SK-MEL-5 (cell line): ENCODE results near the gene RNASEL. TPM values are rescaled to one million over a fixed set of nuclear protein-coding genes. Genes with fewer than 3 reads are reported as not detected.

Experiments
- DNase-seq: peaks from one replicate; pipeline ENCODE4 v3.0.0-alpha.2; 2016; ENCODE audit warnings: low read depth, low spot score
- in situ Hi-C: cut with HindIII; loops from 2 replicates; pipeline ENCODE4 v1.10.0; 2016; ENCODE audit warnings: low sequenced_read_pairs, high pct_unique_total_duplicates, low pct_unique_long_range_greater_than_20kb
- total RNA-seq: library from RNA; depleted of rRNA; stranded (reverse); fragments of >200 nt; shearing (Covaris generic); gene quantifications from 2 replicates; pipeline ENCODE4 v1.2.3, GENCODE V29; 2014

Gene RNASEL
- total RNA-seq, 1 experiment from 2014 or later = 6.6 TPM

DNA sequence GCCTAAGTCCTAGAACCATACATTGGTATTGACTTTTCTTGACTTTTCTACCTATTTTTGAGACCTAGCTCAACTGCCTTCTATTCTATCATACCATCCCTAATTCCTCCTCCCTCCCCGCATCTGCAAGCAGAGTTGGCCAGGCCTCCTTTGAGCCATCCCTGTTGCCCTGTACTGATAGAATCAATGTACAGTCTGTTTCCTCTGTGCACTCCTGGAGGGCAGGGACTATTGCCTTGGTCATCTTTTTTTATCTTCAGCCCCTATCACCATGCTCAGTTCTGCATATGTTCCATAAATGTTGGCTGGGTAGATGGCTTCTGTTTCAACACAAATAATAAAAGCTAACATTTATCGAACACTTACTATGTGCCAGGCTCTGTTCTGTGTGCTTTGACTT is 19.2 kb upstream of the RNASEL start:
- DNase-seq = no peak
- in situ Hi-C loops = no loop called here

DNA sequence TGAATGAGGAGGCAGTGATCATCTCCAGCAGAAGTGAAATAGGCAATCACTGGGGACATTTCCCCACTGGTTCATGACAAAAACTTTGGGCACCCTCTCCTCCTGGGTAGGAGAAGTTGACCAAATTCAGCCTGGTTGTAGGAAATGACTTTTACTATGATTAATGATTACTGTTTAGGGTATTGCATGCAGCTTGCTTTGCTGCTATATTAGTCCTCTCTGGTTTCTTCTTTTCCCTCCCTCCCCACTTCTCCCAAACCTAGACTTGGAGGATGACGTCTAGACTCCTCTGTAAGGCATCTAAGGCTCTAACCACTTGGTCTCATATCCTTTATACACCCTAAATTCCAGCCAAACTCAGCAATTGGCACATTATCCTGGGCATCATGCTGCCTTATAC is 18.5 kb upstream of the RNASEL start:
- no peak for DNase-seq
- in situ Hi-C loops = no loop called here

DNA sequence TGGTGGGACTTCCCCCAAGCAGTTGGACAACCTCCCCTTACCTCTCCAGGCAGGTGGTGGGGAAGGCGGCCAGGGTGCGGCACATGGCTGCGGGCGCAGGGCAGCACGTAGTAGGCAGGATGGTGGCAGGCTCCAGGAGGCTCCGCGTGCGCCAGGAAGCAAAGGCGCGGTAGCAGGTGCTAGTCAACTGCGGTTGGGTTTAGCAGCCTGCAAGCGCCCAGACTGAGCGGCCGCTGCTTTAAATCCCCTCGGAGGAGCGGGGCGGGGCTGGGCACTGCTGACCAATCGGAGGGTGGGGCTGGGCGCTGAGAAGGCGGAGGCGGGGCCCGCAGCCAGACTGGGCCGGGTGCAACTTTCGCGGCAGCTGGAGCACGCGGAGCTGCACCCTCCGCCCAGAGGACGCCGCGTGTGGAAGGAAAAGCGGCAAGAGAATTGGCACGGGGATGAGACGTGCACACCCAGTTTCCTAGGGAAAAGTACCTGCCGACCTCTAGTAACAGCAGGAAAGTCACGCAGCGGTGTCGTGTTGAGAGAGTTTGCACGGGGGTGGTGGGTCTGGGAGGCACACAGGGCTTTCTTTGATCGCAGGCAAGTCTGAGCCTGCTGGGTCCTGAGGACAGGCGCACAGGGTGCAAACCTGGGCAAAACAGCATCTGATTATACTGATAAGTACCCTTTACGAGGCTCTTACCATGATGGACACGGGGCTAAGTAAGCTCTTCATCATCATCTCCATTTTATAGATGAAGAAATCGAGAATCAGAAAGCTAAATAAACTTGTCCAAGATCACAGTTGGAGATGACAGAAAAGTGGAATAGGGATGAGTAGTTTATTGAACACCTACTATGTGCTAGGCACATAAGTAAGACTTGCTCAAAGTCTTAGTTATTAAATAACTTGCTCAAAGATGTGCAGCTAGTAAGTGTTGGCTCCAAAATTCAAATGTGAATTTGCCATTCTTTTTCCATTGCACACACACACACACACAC is 15.4 kb upstream of the RNASEL start, which contains the start of gene RGS16:
TSS of gene RGS16 (minus strand) at position 215 of the 990 bp plus-strand sequence. CDS start at position 85, 130 bp downstream.
- in situ Hi-C loops = no loop called here
- peak; percentile 73 for DNase-seq

DNA sequence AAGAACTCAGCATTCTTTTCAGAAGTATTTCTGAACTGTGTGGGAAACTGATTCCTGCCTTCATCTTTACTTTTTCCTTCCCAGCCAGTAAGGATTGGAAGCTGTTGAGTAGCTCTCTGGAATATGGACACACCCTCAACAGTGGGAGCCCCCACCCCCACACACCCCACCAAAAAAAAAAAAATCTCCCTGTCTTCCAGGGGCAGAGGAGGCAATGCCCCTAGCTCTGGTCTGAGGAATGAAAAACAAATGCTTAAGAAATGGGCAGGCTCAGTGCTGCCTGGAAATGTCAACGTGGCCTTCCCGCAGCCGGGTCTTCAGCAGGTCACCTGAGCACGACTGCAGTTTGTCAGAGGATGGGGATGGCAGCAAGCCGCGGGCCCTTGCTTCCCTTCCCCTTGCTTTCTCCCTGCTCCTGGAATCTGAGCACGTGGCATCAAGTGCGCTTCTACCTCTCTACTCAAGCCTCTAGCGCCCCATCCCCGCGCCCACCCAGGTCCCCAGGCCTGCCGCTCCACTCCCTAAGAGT is 14.7 kb upstream of the RNASEL start:
- in situ Hi-C loops = no loop called here
- DNase-seq = no peak

DNA sequence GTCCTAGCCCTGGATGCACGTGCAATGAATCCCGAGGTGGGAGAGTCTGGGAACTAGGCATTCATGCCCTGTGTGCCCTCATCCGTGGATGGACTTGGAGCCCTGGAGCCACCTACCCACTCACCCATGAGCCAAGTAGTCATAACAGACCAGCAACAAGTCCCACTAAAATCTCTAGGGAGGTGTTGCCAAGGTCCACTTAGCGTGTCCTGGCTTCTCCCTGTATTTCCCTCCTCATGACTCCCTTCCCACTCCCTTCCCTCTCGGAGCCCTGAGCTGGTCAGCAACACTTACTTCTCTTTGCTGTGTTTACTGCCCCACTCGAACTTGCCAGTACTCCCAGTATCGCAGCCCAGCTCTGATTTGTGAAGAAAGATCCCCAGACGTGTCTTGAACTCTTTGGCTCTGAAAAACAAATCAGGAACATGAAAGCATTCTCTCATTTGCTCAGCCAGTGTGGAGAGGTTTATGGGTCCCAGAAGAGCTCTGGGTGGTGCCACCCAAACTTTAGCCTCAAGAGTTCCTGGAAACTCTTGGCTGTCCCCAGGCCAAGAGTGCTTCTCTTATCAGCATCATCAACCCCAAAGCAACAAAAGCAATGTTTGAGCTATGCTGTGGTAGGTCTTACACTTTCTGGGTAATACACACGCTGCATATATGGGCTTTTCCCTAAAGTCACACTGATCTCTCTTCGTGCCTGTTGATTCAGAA is 14.0 kb upstream of the RNASEL start:
- DNase-seq = no peak
- in situ Hi-C loops = no loop called here

DNA sequence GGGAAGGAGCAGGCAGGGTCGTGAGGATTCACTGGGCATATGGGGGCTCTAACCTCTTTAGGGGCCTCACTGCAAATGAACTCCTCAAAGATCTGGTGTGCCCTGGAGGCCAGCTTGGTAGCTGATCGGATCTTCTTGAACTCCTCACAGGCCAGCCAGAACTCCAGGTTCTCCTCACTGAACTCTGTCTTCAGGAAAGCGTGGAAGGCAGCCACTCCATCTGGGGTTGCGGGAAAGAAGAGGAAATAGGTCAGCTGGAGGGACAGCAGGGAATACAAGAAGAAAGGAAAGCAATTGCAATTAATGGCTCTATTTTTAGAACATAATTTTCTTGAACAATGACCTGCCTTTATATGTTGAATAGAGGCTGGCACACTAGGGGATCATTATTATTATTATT is 12.9 kb upstream of the RNASEL start:
- DNase-seq = no peak
- in situ Hi-C loops = no loop called here

DNA sequence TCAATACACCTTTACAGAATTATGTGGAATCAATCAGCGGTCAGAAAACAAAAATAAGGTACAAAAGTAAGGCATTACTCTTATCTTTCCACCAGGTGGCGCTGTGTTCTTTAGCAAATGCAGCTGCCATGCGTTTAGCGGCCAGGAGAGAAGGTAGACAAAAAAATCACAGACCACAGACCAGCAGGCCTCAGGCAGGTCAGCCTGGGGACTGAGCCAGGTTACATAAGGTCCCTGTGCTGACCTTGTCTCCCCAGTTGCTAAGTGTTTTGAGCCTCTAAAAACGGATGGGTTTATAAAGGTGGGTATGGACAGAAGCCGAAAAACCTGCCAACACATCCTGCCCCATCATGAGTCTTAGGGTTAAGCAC is 12.3 kb upstream of the RNASEL start:
- peak; percentile 81 for DNase-seq
- in situ Hi-C loops = no loop called here

DNA sequence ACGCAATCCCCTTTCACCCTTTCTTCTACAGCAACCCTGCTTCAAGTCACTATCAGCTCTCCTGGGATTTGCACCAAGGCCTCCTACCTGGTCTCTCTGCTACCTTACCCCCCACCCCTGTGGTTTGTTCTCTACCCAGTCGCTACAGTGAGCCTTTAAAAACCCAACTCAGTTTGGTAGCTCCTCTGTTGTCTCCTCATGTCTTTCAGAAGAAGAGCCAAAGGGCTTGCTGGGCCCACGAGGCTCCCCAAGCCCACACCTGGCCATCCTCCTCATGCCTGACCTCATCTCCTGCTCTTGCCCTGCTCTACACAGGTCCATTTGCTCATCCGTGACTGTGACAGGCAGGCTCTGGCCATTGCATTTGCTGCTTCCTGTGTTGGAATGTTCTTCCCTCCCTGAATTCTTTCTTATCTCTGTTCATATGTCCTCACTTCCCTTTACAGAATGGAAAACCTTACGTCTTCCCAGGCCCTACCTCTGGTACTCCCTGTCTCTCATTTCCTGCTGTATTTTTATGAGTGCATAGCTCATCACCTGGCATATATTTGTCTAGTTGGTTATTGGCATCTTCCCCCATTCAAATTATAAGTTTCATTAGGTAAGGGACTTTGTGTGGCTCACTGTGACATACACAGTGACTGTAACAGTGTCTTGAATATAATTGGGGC is 11.8 kb upstream of the RNASEL start:
- no peak for DNase-seq
- in situ Hi-C loops = no loop called here

DNA sequence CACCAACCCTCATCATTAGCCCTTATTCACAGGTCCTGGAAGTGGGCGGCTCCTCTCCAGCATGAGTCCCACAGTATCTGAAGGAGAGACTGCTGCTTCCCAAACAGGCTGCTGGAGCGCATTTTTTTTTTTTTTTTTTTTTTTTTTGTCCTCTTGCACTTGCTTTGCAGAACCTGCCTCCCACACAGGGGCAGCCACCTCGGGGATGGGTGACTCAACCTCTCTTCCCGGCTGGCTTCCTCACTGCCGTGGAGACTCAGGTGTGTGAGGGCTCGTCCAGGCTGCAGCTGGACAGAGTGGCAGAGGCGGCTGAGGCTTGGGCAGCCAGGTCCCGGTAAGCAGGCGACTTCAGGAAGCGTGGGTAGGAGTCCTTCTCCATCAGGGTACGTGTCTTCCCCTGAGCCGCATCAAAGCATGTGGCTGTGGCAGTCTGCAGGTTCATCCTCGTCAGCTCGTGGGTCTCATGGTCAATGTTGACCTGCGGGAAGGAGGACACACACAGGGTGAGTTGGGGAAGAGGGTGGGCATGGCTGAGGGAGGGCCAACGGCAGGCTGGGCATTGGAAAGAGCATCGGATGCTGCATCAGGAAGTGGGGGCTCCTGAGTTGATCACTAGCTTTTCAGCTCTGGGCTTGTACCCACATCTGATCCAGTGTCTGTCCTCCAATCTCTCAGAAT is 11.1 kb upstream of the RNASEL start:
- in situ Hi-C loops = no loop called here

DNA sequence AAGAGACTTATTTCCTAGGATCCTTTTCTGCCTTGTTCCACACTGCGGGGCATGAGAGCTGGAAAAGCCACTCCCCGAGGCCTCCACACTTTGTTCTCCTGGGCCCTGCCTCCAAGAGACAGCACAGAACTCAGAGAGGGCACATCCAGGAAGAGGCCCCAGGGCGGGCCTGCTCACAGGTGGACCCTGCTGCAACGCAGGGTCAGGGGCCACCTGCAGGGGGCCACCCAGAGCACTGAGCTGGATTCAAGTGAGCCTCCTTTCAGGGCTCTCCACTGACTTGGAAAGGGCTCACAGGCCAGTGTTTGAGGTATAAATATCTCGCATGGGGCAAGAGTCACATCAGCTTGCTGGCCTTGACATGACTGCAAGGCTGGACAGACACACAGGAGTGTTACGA is 10.3 kb upstream of the RNASEL start:
- in situ Hi-C loops = no loop called here
- DNase-seq = peak; percentile 19

More for the DNA sequence above, 11.1 kb upstream of the RNASEL start:
- DNase-seq = no peak

DNA sequence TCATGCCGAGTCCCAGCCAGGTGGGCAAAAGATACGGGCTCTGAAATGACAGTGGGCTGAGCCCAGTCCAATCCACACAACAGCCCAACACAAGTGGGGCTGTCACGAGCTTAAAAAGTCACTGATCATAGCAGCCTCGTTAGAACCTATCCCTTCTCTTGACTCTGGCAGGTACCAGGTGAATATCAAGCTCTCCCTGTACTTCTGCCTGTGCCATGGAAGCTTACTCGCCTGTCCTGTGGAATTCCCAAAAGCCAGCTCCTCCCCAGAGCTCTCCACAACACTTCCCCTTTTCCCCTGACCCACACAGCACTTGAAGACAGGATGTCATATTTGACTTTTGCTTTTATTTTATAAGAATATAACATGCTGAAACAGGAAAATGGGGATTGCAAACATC is 9.2 kb upstream of the RNASEL start:
- in situ Hi-C loops = no loop called here
- no peak for DNase-seq

DNA sequence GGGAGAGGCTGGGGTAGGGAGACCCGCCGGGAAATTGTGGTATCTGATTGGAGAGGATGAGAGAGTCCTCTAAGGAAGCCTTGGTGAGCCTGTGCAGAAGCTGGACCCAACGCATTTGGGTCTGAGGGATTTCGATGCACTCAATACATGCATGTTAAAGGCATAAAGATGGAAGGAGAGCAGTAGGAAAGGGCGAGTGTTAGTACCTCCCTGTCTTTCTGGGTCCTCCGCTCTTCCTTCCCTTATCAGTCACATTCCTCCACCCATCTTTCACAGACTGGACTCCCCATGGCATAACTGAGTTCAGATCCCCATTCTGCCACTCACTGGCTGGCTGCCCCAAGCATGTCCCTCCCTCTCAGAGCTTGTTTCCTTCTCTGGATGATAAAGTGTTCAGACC is 7.9 kb upstream of the RNASEL start:
- in situ Hi-C loops = no loop called here
- DNase-seq = no peak

DNA sequence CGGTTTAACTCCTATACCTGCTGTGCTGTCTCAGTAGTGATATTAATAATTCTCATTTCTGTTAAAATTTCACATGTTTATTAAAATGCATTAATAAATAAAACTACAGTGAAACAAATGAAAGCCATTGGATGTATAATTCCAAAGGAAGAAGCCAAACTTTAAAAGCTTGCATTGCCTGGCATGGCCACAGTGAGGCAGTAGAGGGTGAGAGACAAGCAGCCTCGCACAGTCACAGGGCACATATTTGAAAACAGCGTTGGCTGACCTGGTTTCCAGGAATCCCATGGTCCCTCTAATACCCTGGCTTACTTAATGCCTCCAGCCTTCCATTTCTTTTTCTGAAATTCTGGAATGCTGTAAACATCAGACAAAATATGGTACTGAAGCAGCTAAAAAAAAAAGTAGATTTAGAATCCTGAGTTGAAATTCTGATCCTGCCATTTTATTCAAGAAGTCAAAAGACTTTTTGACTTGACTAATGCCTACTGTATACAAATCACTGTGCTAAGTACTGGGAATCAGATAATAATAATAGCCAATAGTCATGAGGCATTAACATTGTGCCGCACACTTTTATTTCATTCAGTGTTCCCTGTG is 6.7 kb upstream of the RNASEL start:
- in situ Hi-C loops = no loop called here
- DNase-seq = peak; percentile 73

DNA sequence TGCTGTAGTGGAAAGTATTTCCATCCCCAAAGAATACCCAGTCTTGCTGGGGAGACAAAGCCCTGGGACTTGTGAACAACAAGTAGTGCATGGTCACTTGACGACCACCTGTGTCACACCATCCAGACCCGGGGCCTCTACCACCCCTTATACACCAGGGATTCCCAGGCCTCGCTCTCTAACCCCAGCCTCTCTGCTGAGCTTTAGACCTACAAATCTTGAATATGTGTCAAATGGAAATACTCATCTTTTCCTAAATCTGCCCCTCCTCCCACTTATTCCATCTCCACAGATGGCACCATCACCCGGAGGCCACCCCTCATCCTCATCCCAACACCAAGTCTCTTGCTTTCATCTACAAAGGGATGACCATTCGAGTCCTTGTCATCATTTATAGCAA is 875 bp upstream of the RNASEL start:
- DNase-seq = no peak
- in situ Hi-C loops = no loop called here

DNA sequence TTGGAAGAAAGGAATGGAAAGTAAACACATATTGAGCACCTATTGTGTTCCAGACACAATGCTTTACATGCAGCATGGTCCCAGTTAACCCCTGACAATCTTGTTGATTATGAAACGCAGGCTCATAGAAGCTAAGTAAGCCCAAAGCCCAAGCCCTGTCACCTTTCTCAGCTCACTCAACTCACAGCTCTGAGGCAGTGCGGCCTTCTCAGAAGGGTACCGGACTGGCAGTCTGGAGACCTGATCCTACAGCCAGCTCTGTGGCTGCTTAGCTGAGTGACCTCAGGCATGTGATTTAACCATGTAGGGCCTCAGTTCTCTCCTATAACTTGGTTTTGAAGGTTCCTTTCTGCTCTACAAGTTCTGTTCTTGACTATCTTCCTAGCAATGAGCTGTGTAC is 464 bp upstream of the RNASEL start:
- in situ Hi-C loops = no loop called here
- DNase-seq = no peak

DNA sequence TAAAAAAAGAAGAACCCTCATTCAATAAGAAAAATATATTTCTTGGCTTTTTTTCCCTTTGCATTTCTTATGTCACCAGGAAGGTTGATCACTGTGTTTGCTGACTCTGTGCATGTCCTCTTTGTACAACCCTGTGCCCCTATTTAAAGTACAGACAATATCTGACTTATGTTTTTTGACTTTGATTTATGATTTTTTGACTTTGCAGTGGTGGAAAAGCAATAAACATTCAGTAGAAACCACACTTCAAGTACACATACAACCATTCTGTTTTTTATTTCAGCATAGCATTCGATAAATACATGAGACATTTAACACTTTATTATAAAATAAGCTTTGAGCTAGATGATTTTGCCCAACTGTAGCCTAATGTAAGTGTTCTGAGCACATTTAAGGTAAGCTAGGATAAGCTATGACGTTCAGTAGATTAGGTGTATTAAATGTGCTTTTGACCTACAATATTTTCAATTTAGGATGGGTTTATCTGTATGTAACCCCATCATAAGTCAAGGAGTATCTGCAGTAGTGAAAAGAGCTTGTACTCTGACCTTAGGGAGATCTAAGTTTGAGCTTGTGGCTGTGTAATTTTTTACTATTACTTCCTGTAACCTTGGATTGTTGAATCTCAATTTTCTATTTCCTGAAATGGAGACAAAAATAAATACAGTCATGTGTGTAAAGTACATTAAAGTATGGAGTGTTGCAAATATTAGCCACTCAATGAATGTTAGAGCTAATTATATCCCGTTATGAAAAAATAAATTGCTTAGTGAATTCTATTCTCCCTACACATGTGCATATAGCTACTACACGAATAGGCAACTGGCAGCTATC is 1.2 kb downstream of the RNASEL start:
- DNase-seq = no peak
- in situ Hi-C loops = no loop called here
